ENCODE data around the gene NME9. TPM values are rescaled to one million over a fixed set of nuclear protein-coding genes. Genes with fewer than 3 reads are reported as not detected.

The NME9 gene
- total and polyA plus RNA-seq, 2 of the 4 experiments (the other 2 are of a cell fraction) = not detected

DNA sequence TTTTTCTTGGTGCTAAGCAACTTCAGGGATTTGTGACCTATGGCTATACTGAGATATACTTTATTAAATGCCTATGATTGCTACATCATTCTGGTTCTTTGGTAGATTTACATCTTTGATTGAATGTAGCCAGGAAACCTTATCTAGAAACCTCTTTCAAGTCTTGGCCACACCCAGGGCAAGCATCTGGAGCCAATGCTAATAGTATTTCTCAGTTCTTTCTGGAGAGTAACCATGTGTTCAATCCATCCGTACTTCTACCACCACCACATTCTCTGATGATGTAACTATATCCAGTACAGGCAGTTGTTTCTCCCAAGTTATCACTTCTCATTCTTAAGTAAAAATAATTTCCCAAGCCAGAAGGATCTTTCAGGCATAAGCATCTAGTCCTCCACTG is 69.0 kb downstream of the NME9 start:
- no peak overlapping the region for H3K9ac ChIP-seq (ENCODE audit: low read depth, low read length)
- H3K9me3 ChIP-seq (ENCODE audit: control insufficient read depth, insufficient read depth, low read length) = no peaks in the 10 kb centered on the region
- no peak overlapping the region for H3K4me2 ChIP-seq (ENCODE audit: low read depth, low read length)
- H3K23ac ChIP-seq (ENCODE audit: low read depth, low read length) = no peak overlapping the region
- H4K5ac ChIP-seq (ENCODE audit: low read depth, low read length) = no peak overlapping the region
- TF ChIP-seq BHLHE40 (IDR thresholded peaks at IDR 0.05; ENCODE audit: low read depth, low read length) (no peak), FOS (IDR thresholded peaks at IDR 0.05; ENCODE audit: low read depth, low read length) (no peak), CEBPB (IDR thresholded peaks at IDR 0.05; ENCODE audit: low read depth, low read length) (no peak), MAZ (IDR thresholded peaks at IDR 0.05; ENCODE audit: borderline replicate concordance, low read depth, low read length) (no peak), RAD21 (IDR thresholded peaks at IDR 0.05; ENCODE audit: low read length) (no peak), MXI1 (IDR thresholded peaks at IDR 0.05; ENCODE audit: borderline replicate concordance, low read depth, low read length) (no peak), RCOR1 (IDR thresholded peaks at IDR 0.05; ENCODE audit: insufficient replicate concordance, low read length) (no peak), MAFK (IDR thresholded peaks at IDR 0.05; ENCODE audit: low read depth, low read length) (no peak), RFX5 (IDR thresholded peaks at IDR 0.05; ENCODE audit: low read depth, low read length) (no peak), CHD1 (IDR thresholded peaks at IDR 0.05; ENCODE audit: low read depth, low read length) (no peak), SMC3 (IDR thresholded peaks at IDR 0.05; ENCODE audit: low read depth, low read length) (no peak)
- TF ChIP-seq, protein P1, sequence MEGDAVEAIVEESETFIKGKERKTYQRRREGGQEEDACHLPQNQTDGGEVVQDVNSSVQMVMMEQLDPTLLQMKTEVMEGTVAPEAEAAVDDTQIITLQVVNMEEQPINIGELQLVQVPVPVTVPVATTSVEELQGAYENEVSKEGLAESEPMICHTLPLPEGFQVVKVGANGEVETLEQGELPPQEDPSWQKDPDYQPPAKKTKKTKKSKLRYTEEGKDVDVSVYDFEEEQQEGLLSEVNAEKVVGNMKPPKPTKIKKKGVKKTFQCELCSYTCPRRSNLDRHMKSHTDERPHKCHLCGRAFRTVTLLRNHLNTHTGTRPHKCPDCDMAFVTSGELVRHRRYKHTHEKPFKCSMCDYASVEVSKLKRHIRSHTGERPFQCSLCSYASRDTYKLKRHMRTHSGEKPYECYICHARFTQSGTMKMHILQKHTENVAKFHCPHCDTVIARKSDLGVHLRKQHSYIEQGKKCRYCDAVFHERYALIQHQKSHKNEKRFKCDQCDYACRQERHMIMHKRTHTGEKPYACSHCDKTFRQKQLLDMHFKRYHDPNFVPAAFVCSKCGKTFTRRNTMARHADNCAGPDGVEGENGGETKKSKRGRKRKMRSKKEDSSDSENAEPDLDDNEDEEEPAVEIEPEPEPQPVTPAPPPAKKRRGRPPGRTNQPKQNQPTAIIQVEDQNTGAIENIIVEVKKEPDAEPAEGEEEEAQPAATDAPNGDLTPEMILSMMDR (conservative IDR thresholded peaks at IDR 0.05; ENCODE audit: low read depth, low read length) = no peak
- TF ChIP-seq, protein P2, sequence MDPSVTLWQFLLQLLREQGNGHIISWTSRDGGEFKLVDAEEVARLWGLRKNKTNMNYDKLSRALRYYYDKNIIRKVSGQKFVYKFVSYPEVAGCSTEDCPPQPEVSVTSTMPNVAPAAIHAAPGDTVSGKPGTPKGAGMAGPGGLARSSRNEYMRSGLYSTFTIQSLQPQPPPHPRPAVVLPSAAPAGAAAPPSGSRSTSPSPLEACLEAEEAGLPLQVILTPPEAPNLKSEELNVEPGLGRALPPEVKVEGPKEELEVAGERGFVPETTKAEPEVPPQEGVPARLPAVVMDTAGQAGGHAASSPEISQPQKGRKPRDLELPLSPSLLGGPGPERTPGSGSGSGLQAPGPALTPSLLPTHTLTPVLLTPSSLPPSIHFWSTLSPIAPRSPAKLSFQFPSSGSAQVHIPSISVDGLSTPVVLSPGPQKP (IDR thresholded peaks at IDR 0.05; ENCODE audit: borderline replicate concordance, low read depth, low read length) = no peak
- H2BK15ac ChIP-seq (ENCODE audit: low read depth, low read length) = no peak overlapping the region
- no peak for DNase-seq
- no peak overlapping the region for H3K4me3 ChIP-seq (ENCODE audit: insufficient read depth, low read depth, low read length)
- POLR2A ChIA-PET (ENCODE audit: unreplicated experiment) = no interaction called here
- no peak overlapping the region for H3K4ac ChIP-seq (ENCODE audit: low read depth, low read length)
- no peak overlapping the region for H3K27ac ChIP-seq (ENCODE audit: insufficient read depth, low read length)
- H2BK20ac ChIP-seq (ENCODE audit: low read depth, low read length) = no peak overlapping the region
- H4K8ac ChIP-seq (ENCODE audit: low read depth in 2 of 2, low read length in 2 of 2) = no peak overlapping the region
- no peaks in the 10 kb centered on the region for H4K20me1 ChIP-seq (ENCODE audit: insufficient read depth, low read length)
- BruUV-seq (replicated peaks) = no TSS peak
- intact Hi-C loops (cut with micrococcal nuclease) (no loop called here), dilution Hi-C loops (cut with HindIII; ENCODE audit: low sequenced_read_pairs, unreplicated experiment) (no loop called here), in situ Hi-C loops (cut with MboI; ENCODE audit: low sequenced_read_pairs) (no loop called here)
- no peak overlapping the region for H3K56ac ChIP-seq (ENCODE audit: extremely low read depth, insufficient read depth, low read length)
- H3K79me1 ChIP-seq (ENCODE audit: low read depth in 1 of 2, low read length in 2 of 2) = no peaks in the 10 kb centered on the region
- WGBS, 2 experiments (ENCODE audit: extremely low coverage in 2 of 2, insufficient read length in 1 of 2) = 83% methylated on average over 1 of the region's 1 CpG; no CpG with 5 or more reads in 1 of the 2 experiments
- no peak overlapping the region for H3K18ac ChIP-seq (ENCODE audit: low read depth, low read length)
- H2BK120ac ChIP-seq (ENCODE audit: low read depth, low read length) = no peak overlapping the region
- no peak overlapping the region for H2AFZ ChIP-seq (replicated peaks; ENCODE audit: low read length, poor library complexity)
- H3K4me1 ChIP-seq (ENCODE audit: control insufficient read depth, insufficient read depth, low read length) = no peaks in the 10 kb centered on the region
- peaks cover 3% of the 10 kb centered on the region; the same call in 1 of the 2 replicates for H3K9me1 ChIP-seq (ENCODE audit: insufficient read depth, low read length)
- H2AK5ac ChIP-seq (ENCODE audit: low read depth, low read length) = no peak overlapping the region
- no peak overlapping the region for H3K14ac ChIP-seq (replicated peaks; ENCODE audit: low read depth, low read length)
- no peak overlapping the region for H2BK5ac ChIP-seq (ENCODE audit: low read depth, low read length, poor library complexity, severe bottlenecking)
- H2AK9ac ChIP-seq (replicated peaks; ENCODE audit: low read depth, low read length, poor library complexity) = no peak overlapping the region
- CTCF ChIA-PET = no interaction called here
- no peak overlapping the region for H4K91ac ChIP-seq (ENCODE audit: insufficient read depth, low read depth, low read length)
- no peaks in the 10 kb centered on the region for H3K27me3 ChIP-seq (ENCODE audit: control insufficient read depth, insufficient read depth, low read length)
- peaks cover 7% of the 10 kb centered on the region for H3K36me3 ChIP-seq (ENCODE audit: control insufficient read depth, insufficient read depth, low read length)
- no peak for ATAC-seq (ENCODE audit: low read depth)

Data from IMR-90 (cell line).